Activated CD4-positive, alpha-beta memory T cell treated with anti-CD3 and anti-CD28 coated beads for 36 hours (primary cell): ENCODE data around the gene ALG9. TPM values are rescaled to one million over a fixed set of nuclear protein-coding genes. Genes with fewer than 3 reads are reported as not detected.
"Not testable (repeated sequence)": the region's sequence is repeated elsewhere in the genome, so short reads cannot be mapped to it uniquely, and the experiment has no call there.

Source experiments
- CTCF ChIA-PET: fragments of 350-600 bp; sonication (Branson Sonifier 250); formaldehyde crosslinking; loops from one replicate; lab custom pipeline; 2021; ENCODE audit warnings: antibody characterized with exemption, inconsistent platforms; lab: Charles Lee
- POLR2A ChIA-PET: fragments of 350-600 bp; sonication (Branson Sonifier 250); formaldehyde crosslinking; loops from one replicate; lab custom pipeline; 2021; ENCODE audit warnings: antibody characterized with exemption; lab: Charles Lee
- DNase-seq: peaks from one replicate; pipeline ENCODE4 v3.0.0-alpha.2; 2020
- H3K27ac Mint-ChIP-seq: one replicate; pipeline ENCODE4 v1.8.0; 2021; ENCODE audit warnings: mixed read lengths
- H3K27me3 Mint-ChIP-seq: one replicate; pipeline ENCODE4 v1.8.0; 2021; ENCODE audit warnings: mixed read lengths
- H3K36me3 Mint-ChIP-seq: one replicate; pipeline ENCODE4 v1.8.0; 2021; ENCODE audit warnings: mixed read lengths
- H3K4me1 Mint-ChIP-seq: one replicate; pipeline ENCODE4 v1.8.0; 2021; ENCODE audit warnings: low read depth, mixed read lengths
- H3K4me3 Mint-ChIP-seq: one replicate; pipeline ENCODE4 v1.8.0; 2021; ENCODE audit warnings: mild to moderate bottlenecking, mixed read lengths
- H3K9me3 Mint-ChIP-seq: one replicate; pipeline ENCODE4 v1.8.0; 2021; ENCODE audit warnings: mixed read lengths
- intact Hi-C: fragments of 100-400 bp; cut with micrococcal nuclease; formaldehyde crosslinking; loops from one replicate; pipeline ENCODE4 v1.15.1; 2023
- total RNA-seq, 2 experiments: library from RNA; stranded (reverse); gene quantifications; one replicate each; pipeline ENCODE4 v1.2.3, GENCODE V29; 2021

Gene ALG9
- total RNA-seq, 2 experiments from 2014 or later = 23.6 to 26.7 TPM

DNA sequence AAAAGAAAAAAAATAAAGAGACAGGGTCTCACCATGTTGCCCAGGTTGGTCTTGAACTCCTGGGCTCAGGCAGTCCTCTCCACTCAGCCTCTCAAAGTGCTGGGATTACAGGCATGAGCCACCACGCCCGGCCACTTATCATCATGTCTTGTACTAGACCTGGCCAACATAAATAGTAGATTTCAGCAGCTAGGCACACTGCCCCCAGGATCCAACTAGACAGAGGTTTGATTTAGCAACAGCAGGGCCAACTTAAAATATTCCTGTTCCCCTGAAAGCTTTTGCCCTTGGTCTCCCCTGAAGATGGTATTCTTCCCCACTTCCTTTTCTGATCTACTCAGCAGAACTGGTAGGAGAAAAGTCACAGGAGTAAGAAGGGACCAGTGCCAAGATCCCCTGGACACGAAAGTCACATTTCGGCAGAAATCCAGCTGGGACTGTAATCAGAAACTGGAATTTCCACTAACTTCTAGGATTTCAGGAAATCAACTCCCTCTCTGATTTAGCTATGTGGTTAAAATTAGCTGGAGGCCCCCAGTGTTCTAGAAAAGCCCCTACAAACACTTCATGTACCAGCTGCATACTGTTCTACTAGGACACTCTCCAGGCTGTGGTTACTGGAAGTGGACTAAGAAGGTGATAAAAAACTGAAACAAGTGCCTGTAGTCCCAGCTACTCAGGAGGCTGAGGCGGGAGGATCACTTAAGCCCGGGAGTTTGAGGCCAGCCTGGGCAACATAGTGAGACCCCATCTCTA lies 96.2 kb downstream of the ALG9 start:
- no peak for DNase-seq
- H3K27ac Mint-ChIP-seq = no peak overlapping the region
- H3K4me3 Mint-ChIP-seq = no peak overlapping the region
- ChIA-PET CTCF (interaction anchor here (3.6 to 7.2 kb wide), 5 partner anchors 9 to 208 kb away, joined by 25 to 101 read pairs (median 39); partner anchors contain the start of genes PPP2R1B and SIK2), POLR2A (interaction anchor here (1.9 kb wide), 1 partner anchor 188 kb away, joined by 5 read pairs; no protein-coding TSS in a partner anchor)
- H3K9me3 Mint-ChIP-seq = no peaks in the 10 kb centered on the region
- H3K36me3 Mint-ChIP-seq = no peaks in the 10 kb centered on the region
- H3K27me3 Mint-ChIP-seq = no peaks in the 10 kb centered on the region
- H3K4me1 Mint-ChIP-seq = no peaks in the 10 kb centered on the region
- intact Hi-C loops = no loop called here

DNA sequence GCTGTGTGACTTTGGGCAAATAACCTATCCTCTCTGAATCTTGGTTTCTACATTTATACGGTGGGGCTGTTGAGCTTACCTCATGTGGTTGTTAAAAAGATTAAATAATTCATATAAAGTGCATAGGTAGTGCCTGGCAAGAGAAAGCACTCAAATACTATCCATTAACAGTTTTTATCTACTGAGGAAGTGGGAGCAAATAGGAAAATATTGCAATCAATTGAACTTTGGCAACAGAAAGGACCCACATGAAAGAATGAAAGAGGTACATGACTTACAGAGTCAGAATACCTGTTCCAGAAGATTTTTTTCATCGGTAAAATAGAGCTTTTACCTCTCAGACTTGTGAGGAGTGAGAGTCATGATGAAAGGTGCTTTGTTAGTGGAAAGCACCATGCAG lies 98.8 kb downstream of the ALG9 start:
- intact Hi-C loops = no loop called here
- ChIA-PET POLR2A (no interaction called here), CTCF (interaction anchor here (1.1 to 2.9 kb wide), 2 partner anchors 168 to 186 kb away, joined by 4 to 8 read pairs; no protein-coding TSS in a partner anchor)
- no peak for DNase-seq
- H3K36me3 Mint-ChIP-seq = no peaks in the 10 kb centered on the region
- H3K27ac Mint-ChIP-seq = no peak overlapping the region
- H3K4me3 Mint-ChIP-seq = no peak overlapping the region
- H3K4me1 Mint-ChIP-seq = no peaks in the 10 kb centered on the region
- no peaks in the 10 kb centered on the region for H3K27me3 Mint-ChIP-seq
- H3K9me3 Mint-ChIP-seq = no peaks in the 10 kb centered on the region

DNA sequence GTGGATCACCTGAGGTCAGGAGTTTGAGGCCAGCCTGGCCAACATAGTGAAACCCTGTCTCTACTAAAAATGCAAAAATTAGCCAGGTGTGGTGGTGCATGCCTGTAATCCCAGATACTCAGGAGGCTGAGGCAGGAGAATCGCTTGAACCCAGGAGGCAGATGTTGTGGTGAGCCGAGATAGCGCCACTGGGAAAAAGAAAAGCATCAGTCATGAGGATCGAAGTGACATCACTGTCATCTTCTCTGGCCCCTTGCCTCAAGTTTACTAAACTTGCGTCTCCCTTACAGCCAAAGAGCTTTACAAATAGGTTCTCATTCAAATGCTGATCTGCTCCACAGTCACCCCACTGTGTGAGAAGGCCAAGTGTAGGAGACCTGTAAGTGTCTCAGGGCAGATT lies 100.2 kb downstream of the ALG9 start:
- H3K27ac Mint-ChIP-seq, H3K4me3 Mint-ChIP-seq, DNase-seq, intact Hi-C loops, POLR2A ChIA-PET, H3K27me3 Mint-ChIP-seq, H3K36me3 Mint-ChIP-seq, H3K4me1 Mint-ChIP-seq, H3K9me3 Mint-ChIP-seq: not testable (repeated sequence)
- CTCF ChIA-PET = interaction anchor here (2.9 kb wide), 1 partner anchor 184 kb away, joined by 8 read pairs; no protein-coding TSS in a partner anchor

DNA sequence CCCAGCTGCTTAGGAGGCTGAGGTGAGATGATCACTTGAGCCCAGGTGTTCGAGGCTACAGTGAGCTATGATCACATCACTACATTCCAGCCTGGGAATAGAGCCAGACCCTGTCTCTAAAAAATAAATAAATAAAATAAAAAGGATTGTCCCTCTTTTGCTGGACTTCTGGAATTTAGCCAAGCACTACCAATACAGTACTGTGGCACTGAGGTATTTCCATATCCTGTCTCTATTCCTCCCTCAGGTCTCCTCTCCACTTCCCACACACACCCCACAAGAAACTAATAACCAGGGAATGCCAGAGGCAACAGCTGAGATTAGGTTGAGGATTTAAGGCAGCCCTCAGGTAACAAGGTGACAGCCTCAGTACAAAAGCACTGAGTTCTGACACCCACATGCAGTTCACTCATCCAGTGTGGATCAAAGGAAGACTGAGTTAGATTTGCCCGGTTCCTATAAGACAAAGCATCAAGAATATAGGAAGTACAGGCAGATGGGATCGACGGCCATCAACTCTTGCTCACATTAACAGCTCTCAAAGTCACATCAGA lies 100.7 kb downstream of the ALG9 start:
- ChIA-PET POLR2A (no interaction called here), CTCF (interaction anchor here (4.6 kb wide), 1 partner anchor 184 kb away, joined by 20 read pairs; no protein-coding TSS in a partner anchor)
- DNase-seq = no peak
- Mint-ChIP-seq H3K27ac (no peak overlapping the region), H3K36me3 (peaks cover 2% of the 10 kb centered on the region), H3K4me3 (no peak overlapping the region), H3K9me3 (no peaks in the 10 kb centered on the region), H3K4me1 (peaks cover 8% of the 10 kb centered on the region), H3K27me3 (no peaks in the 10 kb centered on the region)
- intact Hi-C loops = no loop called here

DNA sequence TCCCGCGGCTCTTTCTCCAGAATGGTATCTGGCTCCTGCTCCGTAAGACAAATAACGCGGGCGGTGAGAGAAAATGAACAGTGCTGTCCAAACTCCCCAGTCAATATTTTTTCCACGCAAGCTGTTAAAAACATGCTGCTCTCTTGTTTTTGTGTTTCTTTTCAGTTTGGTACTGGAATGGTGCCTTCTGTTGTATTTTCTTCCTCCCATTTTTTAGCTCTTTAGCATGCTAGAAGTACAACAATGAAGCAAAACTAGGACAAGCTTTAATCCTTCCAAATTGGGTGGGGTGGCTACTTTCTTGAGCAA lies 104.6 kb downstream of the ALG9 start:
- POLR2A ChIA-PET = interaction anchor here (0.7 to 1.3 kb wide), 2 partner anchors 162 to 177 kb away, joined by 3 to 4 read pairs; no protein-coding TSS in a partner anchor
- CTCF ChIA-PET = interaction anchor here (0.6 to 4.6 kb wide), 9 partner anchors 10 to 1337 kb away, joined by 3 to 39 read pairs (median 6); partner anchors contain the start of genes ALG9 and FDX1
- Mint-ChIP-seq H3K27me3 (no peaks in the 10 kb centered on the region), H3K4me3 (peak overlapping the region; percentile 100), H3K4me1 (peaks cover 34% of the 10 kb centered on the region), H3K27ac (peak overlapping the region; percentile 1), H3K36me3 (peaks cover 27% of the 10 kb centered on the region), H3K9me3 (no peaks in the 10 kb centered on the region)
- no peak for DNase-seq
- intact Hi-C loops = loop anchor here (1.0 to 10.0 kb wide), 6 partner anchors 75 to 318 kb away; partner anchors contain the start of genes ALG9, SDHD, SIK2 and TIMM8B

DNA sequence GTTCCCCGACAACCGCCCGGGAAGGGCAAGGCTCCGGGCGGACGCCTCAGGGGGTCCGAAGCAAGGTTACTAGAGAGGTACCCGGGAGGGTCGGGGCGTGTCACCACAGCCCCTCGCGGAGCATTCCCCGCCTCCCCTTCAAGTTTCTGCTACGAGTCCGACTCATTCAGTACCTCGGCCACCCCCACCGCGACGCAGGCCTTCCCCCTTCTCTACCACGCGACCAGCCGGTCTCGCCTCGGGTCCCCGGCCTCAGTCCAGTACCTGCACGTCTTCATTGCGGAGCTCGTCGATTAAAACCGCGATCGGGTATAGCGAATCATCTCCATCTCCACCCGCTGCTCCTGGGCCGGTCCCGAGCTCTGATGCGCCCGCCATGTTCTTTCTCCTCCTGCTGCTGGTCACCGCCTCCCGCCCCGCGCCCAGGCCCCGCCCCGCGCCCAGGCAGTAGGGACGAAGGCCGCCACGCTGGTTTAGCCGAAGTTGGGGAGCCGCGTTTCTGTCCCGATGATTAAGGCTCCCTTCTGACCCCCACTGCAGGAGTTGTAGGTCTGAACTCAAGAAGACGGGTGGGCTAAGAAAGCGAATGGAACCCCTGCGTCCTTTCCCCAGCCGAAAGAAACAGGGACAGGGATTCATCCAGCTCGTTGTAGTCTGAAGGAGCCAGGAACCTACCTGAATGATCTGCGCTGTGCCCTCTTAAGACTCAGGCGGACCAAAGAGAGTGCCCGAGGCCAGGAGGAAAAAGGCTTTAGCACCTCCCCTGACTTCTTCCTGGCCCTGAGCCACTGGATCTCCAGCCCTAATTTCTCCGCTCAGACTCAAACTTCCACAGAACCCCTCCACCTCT lies 105.2 kb downstream of the ALG9 start, which contains the start of gene PPP2R1B:
PPP2R1B (minus strand) TSS at position 406 of the 850 bp plus-strand sequence; CDS start at position 378, 28 bp downstream.
- Mint-ChIP-seq H3K36me3 (peaks cover 30% of the 10 kb centered on the region), H3K27me3 (no peaks in the 10 kb centered on the region), H3K27ac (peak within 1 kb of the TSS; percentile 89), H3K9me3 (no peaks in the 10 kb centered on the region), H3K4me3 (peak within 1 kb of the TSS; percentile 100), H3K4me1 (peaks cover 34% of the 10 kb centered on the region)
- intact Hi-C loops = loop anchor here (1.0 to 10.0 kb wide), 6 partner anchors 75 to 319 kb away; partner anchors contain the start of genes ALG9, SDHD, SIK2 and TIMM8B
- POLR2A ChIA-PET = interaction anchor here (0.7 to 1.3 kb wide), 4 partner anchors 33 to 177 kb away, joined by 3 to 4 read pairs (median 3); partner anchors contain the start of gene SIK2
- DNase-seq = peak; percentile 81
- CTCF ChIA-PET = interaction anchor here (0.9 to 4.6 kb wide), 9 partner anchors 9 to 179 kb away, joined by 3 to 39 read pairs (median 6); partner anchors contain the start of gene ALG9

DNA sequence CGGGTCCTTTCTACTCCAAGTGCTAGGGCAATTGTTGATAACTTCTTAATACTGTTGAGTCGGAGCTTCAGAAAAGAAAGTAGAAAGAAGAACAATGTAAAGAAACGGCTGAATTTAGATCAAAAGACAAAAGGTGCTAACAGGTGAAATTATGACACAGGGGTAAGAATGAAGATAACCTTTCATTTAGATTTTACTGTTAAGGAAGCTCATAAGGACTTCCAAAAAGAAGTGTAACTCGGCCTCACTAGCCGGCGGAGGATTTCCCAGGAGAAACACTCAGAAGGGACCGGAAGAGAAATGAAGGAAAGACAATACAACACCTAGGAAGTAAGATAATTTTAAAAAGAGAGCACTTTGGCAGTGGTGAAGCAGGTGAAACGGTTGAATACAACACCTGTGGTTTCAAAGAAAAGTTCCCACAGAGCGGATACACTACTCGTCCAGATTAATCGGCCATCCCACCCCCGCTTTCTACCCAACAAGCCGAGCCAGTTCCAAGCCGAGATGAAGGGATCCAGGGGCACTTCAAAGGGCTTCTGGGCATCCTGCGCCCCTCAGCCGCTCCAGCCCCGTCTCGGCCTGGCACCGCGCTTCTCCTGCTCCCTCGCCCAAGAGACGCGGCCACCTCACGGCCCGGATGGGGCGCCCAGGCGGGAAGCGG lies 105.9 kb downstream of the ALG9 start:
- H3K4me1 Mint-ChIP-seq = peaks cover 34% of the 10 kb centered on the region
- no peaks in the 10 kb centered on the region for H3K27me3 Mint-ChIP-seq
- ChIA-PET CTCF (interaction anchor here (0.9 to 3.5 kb wide), 11 partner anchors 8 to 179 kb away, joined by 3 to 39 read pairs (median 4); partner anchors contain the start of genes ALG9 and SIK2), POLR2A (interaction anchor here (0.6 to 1.1 kb wide), 3 partner anchors 32 to 353 kb away, joined by 3 to 4 read pairs (median 3); partner anchors contain the start of gene SIK2)
- no peaks in the 10 kb centered on the region for H3K9me3 Mint-ChIP-seq
- peaks cover 38% of the 10 kb centered on the region for H3K36me3 Mint-ChIP-seq
- intact Hi-C loops = loop anchor here (10.0 kb wide), 1 partner anchor 319 kb away; the partner anchor contains the start of genes SDHD and TIMM8B
- DNase-seq = no peak
- peak overlapping the region; percentile 74 for H3K27ac Mint-ChIP-seq
- H3K4me3 Mint-ChIP-seq = peak overlapping the region; percentile 100

DNA sequence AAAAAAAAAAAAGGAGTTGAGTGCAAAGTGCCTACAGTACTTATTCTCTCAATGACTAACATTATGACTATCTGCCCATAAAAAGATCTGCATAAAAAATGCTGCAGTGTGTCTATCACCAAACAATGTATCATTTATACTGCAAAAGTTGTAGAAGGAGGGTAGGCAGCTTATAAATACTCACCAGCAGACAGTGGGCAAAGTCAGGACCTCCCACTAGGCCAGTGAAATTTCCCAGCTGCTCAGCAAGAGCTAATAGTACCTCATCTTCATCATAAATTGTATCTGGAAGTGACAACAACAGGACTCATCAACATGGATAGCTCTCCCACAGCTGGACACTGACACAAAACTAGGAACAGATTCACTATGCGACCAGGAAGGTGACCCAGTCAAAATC lies 106.8 kb downstream of the ALG9 start:
- no peaks in the 10 kb centered on the region for H3K27me3 Mint-ChIP-seq
- H3K4me1 Mint-ChIP-seq = peaks cover 34% of the 10 kb centered on the region
- CTCF ChIA-PET = interaction anchor here (0.9 to 3.5 kb wide), 9 partner anchors 10 to 178 kb away, joined by 3 to 39 read pairs (median 6); partner anchors contain the start of genes ALG9 and SIK2
- DNase-seq = no peak
- H3K36me3 Mint-ChIP-seq = peaks cover 45% of the 10 kb centered on the region
- peak overlapping the region; percentile 100 for H3K4me3 Mint-ChIP-seq
- H3K9me3 Mint-ChIP-seq = no peaks in the 10 kb centered on the region
- POLR2A ChIA-PET = interaction anchor here (0.6 kb wide), 3 partner anchors 97 to 354 kb away, joined by 4 to 7 read pairs (median 5); no protein-coding TSS in a partner anchor
- intact Hi-C loops = loop anchor here (5.0 to 10.0 kb wide), 2 partner anchors 67 to 320 kb away; partner anchors contain the start of genes SDHD and TIMM8B
- H3K27ac Mint-ChIP-seq = no peak overlapping the region

DNA sequence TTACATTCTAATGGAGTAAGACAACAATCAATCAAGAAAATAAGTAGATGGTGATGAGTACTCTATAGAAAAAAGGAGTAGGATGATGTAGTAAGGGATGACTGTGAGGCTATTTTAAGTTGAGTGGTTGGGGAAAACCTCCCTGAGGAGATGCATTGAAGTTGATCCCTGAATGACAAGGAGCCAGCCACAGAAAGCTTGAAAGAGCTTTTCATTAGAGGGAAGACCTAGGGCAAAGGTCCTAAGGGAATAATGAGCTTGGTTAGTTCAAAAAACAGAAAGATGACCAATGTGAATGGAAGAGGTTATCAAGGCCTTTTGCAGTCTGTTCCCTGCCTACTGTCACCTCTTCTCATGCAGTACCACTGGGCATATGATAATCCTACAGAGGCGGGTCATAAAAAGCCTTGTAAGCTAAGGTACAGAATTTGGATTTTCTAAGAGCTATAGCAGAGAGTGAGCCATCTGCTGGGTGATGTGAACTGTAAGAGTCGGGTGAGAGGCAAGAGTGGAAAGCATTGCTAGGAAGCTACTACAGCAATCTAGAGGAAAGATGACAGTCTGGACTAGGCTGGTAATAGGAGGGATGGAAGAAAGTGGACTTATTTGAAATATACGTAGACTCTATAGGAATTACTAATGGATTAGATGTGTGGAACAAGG lies 108.3 kb downstream of the ALG9 start:
- Mint-ChIP-seq H3K27me3 (no peaks in the 10 kb centered on the region), H3K27ac (peak overlapping the region; percentile 24), H3K4me3 (no peak overlapping the region), H3K9me3 (no peaks in the 10 kb centered on the region), H3K36me3 (peaks cover 55% of the 10 kb centered on the region), H3K4me1 (peaks cover 34% of the 10 kb centered on the region)
- ChIA-PET POLR2A (interaction anchor here (1.4 kb wide), 1 partner anchor 159 kb away, joined by 3 read pairs; no protein-coding TSS in a partner anchor), CTCF (interaction anchor here (0.6 to 1.7 kb wide), 6 partner anchors 9 to 168 kb away, joined by 3 to 7 read pairs (median 3); no protein-coding TSS in a partner anchor)
- intact Hi-C loops = loop anchor here (5.0 to 10.0 kb wide), 2 partner anchors 66 to 322 kb away; partner anchors contain the start of genes SDHD and TIMM8B
- no peak for DNase-seq

DNA sequence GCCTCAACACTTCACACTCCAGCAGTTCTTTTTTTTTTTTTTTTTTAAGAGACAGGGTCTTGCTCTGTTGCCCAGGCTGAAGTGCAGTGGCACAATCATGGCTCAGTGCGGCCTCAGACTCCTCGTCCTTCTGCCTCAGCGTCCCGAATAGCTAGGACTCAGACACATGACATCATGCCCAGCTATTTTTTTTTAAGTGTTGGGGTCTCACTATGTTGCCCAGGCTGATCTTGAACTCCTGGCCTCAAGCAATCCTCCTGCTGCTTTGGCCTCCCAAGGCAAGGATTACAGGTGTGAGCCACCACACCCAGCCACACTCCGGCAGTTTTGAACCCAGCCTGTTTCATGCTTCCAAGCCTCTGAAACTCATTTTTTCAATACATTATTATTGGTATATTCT lies 108.9 kb downstream of the ALG9 start:
- POLR2A ChIA-PET = interaction anchor here (1.4 kb wide), 1 partner anchor 158 kb away, joined by 3 read pairs; no protein-coding TSS in a partner anchor
- intact Hi-C loops = loop anchor here (5.0 to 10.0 kb wide), 2 partner anchors 65 to 322 kb away; partner anchors contain the start of genes SDHD and TIMM8B
- CTCF ChIA-PET = interaction anchor here (0.9 to 1.7 kb wide), 4 partner anchors 15 to 167 kb away, joined by 3 to 7 read pairs (median 4); no protein-coding TSS in a partner anchor
- Mint-ChIP-seq H3K4me3 (no peak overlapping the region), H3K9me3 (no peaks in the 10 kb centered on the region), H3K4me1 (peaks cover 34% of the 10 kb centered on the region), H3K36me3 (peaks cover 59% of the 10 kb centered on the region), H3K27ac (no peak overlapping the region), H3K27me3 (no peaks in the 10 kb centered on the region)
- no peak for DNase-seq
